ENCODE measurements around the gene NGEF.

The NGEF gene

GRCh38 chr2:232928551-232929302, 84.3 kb downstream of the NGEF start:
- TF ChIP-seq CTCF (IDR thresholded peaks at IDR 0.05; ENCODE audit: borderline replicate concordance, insufficient read depth, low read depth, low read length), result no peak
- no peak overlapping the region for H3K4me3 ChIP-seq (ENCODE audit: low read depth, low read length)

- TF ChIP-seq CTCF (IDR thresholded peaks at IDR 0.05; ENCODE audit: borderline replicate concordance, insufficient read depth, low read depth, low read length), result no peak
- no peak overlapping the region for H3K4me3 ChIP-seq (ENCODE audit: low read depth, low read length)
Measured at GRCh38 chr2:232927793-232928550, 85.1 kb downstream of the NGEF start.

- no peak overlapping the region for H3K4me3 ChIP-seq (ENCODE audit: low read depth, low read length)
- TF ChIP-seq CTCF (IDR thresholded peaks at IDR 0.05; ENCODE audit: borderline replicate concordance, insufficient read depth, low read depth, low read length), result no peak
Measured at GRCh38 chr2:232927032-232927792, 85.8 kb downstream of the NGEF start.

GRCh38 chr2:232926431-232926939, 86.6 kb downstream of the NGEF start:
- TF ChIP-seq CTCF (IDR thresholded peaks at IDR 0.05; ENCODE audit: borderline replicate concordance, insufficient read depth, low read depth, low read length), result no peak
- no peak overlapping the region for H3K4me3 ChIP-seq (ENCODE audit: low read depth, low read length)

GRCh38 chr2:232925821-232926156, 87.3 kb downstream of the NGEF start:
- TF ChIP-seq CTCF (IDR thresholded peaks at IDR 0.05; ENCODE audit: borderline replicate concordance, insufficient read depth, low read depth, low read length), result no peak
- H3K4me3 ChIP-seq (ENCODE audit: low read depth, low read length), result no peak overlapping the region

- no peak overlapping the region for H3K4me3 ChIP-seq (ENCODE audit: low read depth, low read length)
- TF ChIP-seq CTCF (IDR thresholded peaks at IDR 0.05; ENCODE audit: borderline replicate concordance, insufficient read depth, low read depth, low read length), result no peak
Measured at GRCh38 chr2:232925153-232925820, 87.8 kb downstream of the NGEF start.
